ENCODE measurements around the gene PRKAG2. TPM values are rescaled to one million over a fixed set of nuclear protein-coding genes. Genes with fewer than 3 reads are reported as not detected.
"Not testable (repeated sequence)": the region's sequence is repeated elsewhere in the genome, so short reads cannot be mapped to it uniquely, and the experiment has no call there.

PRKAG2 gene
- polyA plus RNA-seq (ENCODE audit: insufficient read length in 4 of 4), result 10 to 100 TPM; 24.9 to 44.4 (median 28.2) TPM

GRCh38 chr7:151876899-151877777 is at the start of gene PRKAG2:
Gene PRKAG2 (minus strand): TSS chr7:151877115. CDS start chr7:151876620, 495 bp downstream.
- peak in 1 of 4 donors; percentile 31 for DNase-seq (ENCODE audit: low read depth in 4 of 4, low spot score in 2 of 4)

DNA sequence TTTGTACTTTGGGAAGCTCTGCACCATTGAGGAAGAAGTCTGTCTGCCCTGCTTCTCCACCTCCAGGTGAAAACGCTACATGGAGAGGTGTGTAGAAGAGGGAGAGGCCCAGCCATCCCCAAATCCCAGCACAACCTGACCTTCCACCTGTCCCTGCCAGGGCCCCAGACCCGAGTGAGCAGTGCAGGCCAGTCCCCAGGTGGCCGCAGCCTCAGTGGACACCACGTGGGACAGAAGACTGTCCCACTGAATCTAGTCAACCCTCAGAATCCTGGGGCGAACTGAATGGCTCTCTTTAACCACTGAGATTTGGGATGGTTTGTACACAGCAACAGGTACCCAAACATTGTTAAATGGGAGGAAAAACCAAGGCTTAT is 49.4 kb upstream of the PRKAG2 start:
- no peak for DNase-seq (ENCODE audit: low read depth in 4 of 4, low spot score in 2 of 4)

- no peak for DNase-seq (ENCODE audit: low read depth in 4 of 4, low spot score in 2 of 4)
These were observed 48.8 kb upstream of the PRKAG2 start for GRCh38 chr7:151925446-151926335.

DNA sequence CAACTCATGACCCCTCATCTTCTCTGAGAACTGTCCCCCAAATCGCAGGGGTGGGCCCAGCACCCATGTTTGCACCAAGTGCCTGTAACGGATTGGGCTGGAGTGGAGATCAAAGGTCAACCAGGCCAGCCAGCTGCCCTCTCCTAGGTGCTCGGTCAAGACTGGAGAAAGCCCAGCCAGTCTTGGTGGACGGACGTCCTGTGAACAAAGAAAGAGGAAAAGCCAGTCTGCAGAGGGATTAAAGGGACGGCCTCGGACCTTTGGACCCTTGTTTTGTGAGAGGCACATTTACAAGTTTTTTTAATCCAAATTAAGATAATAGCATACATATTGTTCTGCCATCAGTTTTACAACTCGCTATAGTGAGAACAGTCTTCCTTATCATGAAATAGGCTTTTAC is 47.6 kb upstream of the PRKAG2 start:
- DNase-seq (ENCODE audit: low read depth in 4 of 4, low spot score in 2 of 4), result no peak

DNA sequence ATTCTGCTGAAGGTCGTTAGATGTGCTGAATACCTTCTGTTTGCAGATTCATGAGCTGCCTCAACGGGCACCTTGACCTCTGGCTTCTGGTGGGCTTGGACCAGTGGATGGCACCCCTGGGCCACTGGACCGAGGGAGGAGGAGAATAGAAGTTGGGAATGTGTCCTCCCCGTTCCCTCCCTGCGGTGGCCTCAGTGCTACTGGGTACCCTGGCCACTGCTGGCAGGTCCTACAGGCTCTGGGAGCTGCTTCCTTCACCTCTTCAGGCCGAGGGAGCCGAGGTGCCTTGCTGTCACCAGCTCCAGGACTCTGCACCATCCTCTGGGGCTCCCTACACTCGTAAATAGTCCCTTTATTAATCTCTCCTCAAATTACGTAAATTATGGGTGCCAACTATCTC is 47.1 kb upstream of the PRKAG2 start:
- no peak for DNase-seq (ENCODE audit: low read depth in 4 of 4, low spot score in 2 of 4)

- no peak for DNase-seq (ENCODE audit: low read depth in 4 of 4, low spot score in 2 of 4)
These were observed 46.4 kb upstream of the PRKAG2 start for GRCh38 chr7:151923097-151923876.

GRCh38 chr7:151921451-151921850 is 44.5 kb upstream of the PRKAG2 start:
- no peak for DNase-seq (ENCODE audit: low read depth in 4 of 4, low spot score in 2 of 4)

- DNase-seq (ENCODE audit: low read depth in 4 of 4, low spot score in 2 of 4), result no peak
These were observed 43.6 kb upstream of the PRKAG2 start for GRCh38 chr7:151920488-151920887.

- DNase-seq (ENCODE audit: low read depth in 4 of 4, low spot score in 2 of 4), result no peak
These were observed 42.7 kb upstream of the PRKAG2 start for GRCh38 chr7:151919595-151919994.

DNA sequence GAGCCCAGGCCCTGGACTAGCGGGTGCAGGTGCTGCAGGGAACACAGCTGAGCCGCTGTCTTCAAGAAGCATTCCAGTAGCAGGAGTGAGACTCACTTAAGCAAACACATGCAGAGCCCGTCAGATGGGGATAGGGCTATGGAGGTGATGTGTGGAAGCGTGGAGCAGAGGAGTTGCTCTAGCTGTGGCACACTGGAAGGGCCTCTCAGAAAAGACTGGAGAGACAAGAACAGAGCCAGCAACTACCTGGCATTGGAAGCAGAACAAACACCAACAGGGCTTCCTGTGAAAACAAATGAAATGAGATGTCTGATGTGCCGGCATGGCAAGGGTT is 41.6 kb upstream of the PRKAG2 start:
- DNase-seq (ENCODE audit: low read depth in 4 of 4, low spot score in 2 of 4), result no peak

- no peak for DNase-seq (ENCODE audit: low read depth in 4 of 4, low spot score in 2 of 4)
These were observed 41.0 kb upstream of the PRKAG2 start for GRCh38 chr7:151917791-151918509.

- no peak for DNase-seq (ENCODE audit: low read depth in 4 of 4, low spot score in 2 of 4)
These were observed 37.1 kb upstream of the PRKAG2 start for GRCh38 chr7:151914051-151914450.

DNA sequence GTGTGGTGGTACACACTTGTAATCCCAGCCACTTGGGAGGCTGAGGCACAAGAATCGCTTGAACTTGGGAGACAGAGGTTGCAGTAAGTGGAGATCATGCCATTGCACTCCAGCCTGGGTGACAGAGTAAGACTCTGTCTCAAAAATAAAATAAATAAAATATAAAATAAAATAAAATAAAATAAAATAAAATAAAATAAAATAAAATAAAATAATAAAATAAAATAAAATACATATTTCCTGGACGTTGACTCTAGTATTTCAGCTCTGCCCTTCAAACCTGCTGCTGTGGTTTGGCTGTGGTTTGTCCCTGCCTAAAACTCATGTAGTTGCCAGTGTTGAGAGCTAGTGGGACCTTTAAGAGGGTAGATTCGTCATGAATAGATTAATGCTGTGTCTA is 33.7 kb upstream of the PRKAG2 start:
- not testable (repeated sequence) for DNase-seq (ENCODE audit: low read depth in 4 of 4, low spot score in 2 of 4)

DNA sequence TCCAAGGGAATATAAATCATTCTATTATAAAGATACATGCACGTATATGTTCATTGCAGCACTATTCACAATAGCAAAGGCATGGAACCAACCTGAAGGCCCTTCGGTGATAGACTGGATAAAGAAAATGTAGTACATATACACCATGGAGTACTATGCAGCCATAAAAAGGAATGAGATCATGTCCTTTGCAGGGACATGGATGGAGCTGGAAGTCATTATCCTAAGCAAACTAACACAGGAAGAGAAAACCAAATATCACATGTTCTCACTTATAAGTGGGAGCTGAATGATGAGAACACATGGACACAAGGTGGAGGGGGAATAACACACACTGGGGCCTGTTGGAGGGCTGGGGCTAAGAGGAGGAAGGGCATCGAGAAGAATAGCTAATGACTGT is 30.2 kb upstream of the PRKAG2 start:
- DNase-seq (ENCODE audit: low read depth in 4 of 4, low spot score in 2 of 4), result not testable (repeated sequence)

DNA sequence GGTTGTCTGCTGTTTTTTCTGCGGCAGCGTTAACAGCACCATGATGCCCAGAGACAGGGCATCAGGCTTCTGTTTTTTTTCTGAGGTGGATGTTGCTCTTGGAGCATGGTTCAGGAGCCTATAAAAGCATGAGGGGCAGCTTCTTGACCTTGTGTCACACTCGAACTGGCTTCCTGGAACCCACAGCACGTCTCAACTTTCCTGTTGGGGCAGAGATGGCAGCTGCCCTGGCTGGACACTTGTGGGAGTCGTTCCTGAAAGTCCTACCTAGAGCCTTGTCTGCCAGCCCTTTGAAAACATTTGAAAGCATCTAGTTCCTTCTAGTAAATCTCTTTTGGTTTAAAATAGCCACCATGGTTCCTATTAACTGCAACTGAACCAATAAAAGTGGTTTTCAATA is 28.9 kb upstream of the PRKAG2 start:
- DNase-seq (ENCODE audit: low read depth in 4 of 4, low spot score in 2 of 4), result no peak

DNA sequence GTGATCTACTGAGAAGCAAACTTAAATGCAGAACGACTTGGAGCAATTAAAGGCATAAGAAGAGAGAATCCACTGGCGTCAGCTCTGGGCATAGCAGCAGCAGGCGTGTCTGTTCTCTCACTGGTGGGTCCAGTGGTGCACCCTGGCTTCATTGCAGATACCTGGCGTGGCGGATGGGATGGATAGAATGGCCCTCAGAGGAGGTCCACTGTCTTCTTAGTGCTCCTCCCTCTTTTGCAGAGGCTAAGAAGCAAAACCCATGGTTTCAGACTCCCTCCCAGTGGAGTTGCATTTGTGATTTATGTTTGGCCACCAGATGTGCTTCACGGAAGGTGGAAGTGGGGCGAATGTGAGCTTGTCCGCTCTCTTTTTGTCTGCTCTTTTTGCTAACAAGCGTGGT is 28.4 kb upstream of the PRKAG2 start:
- no peak for DNase-seq (ENCODE audit: low read depth in 4 of 4, low spot score in 2 of 4)

- DNase-seq (ENCODE audit: low read depth in 4 of 4, low spot score in 2 of 4), result no peak
These were observed 27.4 kb upstream of the PRKAG2 start for GRCh38 chr7:151904270-151904669.

GRCh38 chr7:151903249-151904032 is 26.5 kb upstream of the PRKAG2 start:
- no peak for DNase-seq (ENCODE audit: low read depth in 4 of 4, low spot score in 2 of 4)

DNA sequence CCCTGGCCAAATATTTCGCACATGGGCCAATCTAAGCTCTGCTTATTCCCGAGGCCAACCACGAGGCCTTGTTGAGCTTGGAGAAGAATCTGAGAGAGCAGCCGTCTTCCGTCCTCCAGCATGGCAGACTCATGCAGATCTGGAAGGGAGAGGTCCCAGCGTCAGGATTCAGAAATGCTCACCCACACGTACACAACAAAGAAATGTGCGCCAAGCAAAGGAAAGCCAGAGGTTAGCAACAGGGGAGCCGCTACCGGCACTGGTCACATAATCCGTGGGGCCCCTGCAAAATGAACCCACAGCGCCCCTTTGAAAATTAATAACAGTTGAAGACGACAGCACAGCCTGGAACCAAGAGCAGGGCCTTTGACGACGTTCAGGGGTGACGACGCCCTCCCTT is 25.4 kb upstream of the PRKAG2 start:
- no peak for DNase-seq (ENCODE audit: low read depth in 4 of 4, low spot score in 2 of 4)

Measured in left renal cortex interstitium (tissue), 4 donors.